SK-N-SH treated with all-trans-retinoic acid at 6 μM for 48 hours (cell line): ENCODE measurements around the gene ORC2.
A peak's percentile ranks its signal among the peaks of the same experiment; 100 is the strongest.

Experiments used
- ATAC-seq: fragments of 200-7000 bp; cut with Tn5 transposase; 3 replicates; pipeline ENCODE4 v1.9.1; 2020; ENCODE audit warnings: mild to moderate bottlenecking, moderate library complexity
- ARNTL ChIP-seq: fragments of 450-650 bp; formaldehyde crosslinking; IDR thresholded peaks from 2 replicates; pipeline ENCODE4 v1.5.0; 2020; ENCODE audit warnings: low read depth, mild to moderate bottlenecking, moderate library complexity, borderline replicate concordance
- BACH2 ChIP-seq: fragments of 250-450 bp; sonication (Bioruptor Pico); IDR thresholded peaks from 2 replicates; pipeline ENCODE4 v1.9.0; 2021; ENCODE audit warnings: mild to moderate bottlenecking, borderline replicate concordance
- CSDC2 ChIP-seq: fragments of 250-450 bp; sonication (Bioruptor Pico); IDR thresholded peaks from 2 replicates; pipeline ENCODE4 v1.5.0; 2020; ENCODE audit warnings: mild to moderate bottlenecking, moderate library complexity
- ESRRG ChIP-seq: fragments of 250-450 bp; sonication (Bioruptor Pico); IDR thresholded peaks from 2 replicates; pipeline ENCODE4 v1.6.1; 2021; ENCODE audit warnings: mild to moderate bottlenecking
- GLIS3 ChIP-seq: fragments of 250-450 bp; sonication (Bioruptor Pico); IDR thresholded peaks from 2 replicates; pipeline ENCODE4 v1.5.0; 2020; ENCODE audit warnings: mild to moderate bottlenecking, moderate library complexity
- ISL1 ChIP-seq: fragments of 250-450 bp; sonication (Bioruptor Pico); IDR thresholded peaks from 2 replicates; pipeline ENCODE4 v2.1.2; 2022; ENCODE audit warnings: mild to moderate bottlenecking, moderate library complexity
- OSR1 ChIP-seq: fragments of 250-450 bp; sonication (Bioruptor Pico); IDR thresholded peaks from 2 replicates; pipeline ENCODE4 v1.8.0; 2022; ENCODE audit warnings: moderate library complexity, mild to moderate bottlenecking, inconsistent platforms
- PATZ1 ChIP-seq: fragments of 250-450 bp; sonication (Bioruptor Pico); IDR thresholded peaks from 2 replicates; pipeline ENCODE4 v1.8.0; 2020; ENCODE audit warnings: mild to moderate bottlenecking, moderate library complexity, borderline replicate concordance
- POU6F1 ChIP-seq: fragments of 250-450 bp; sonication (Bioruptor Pico); IDR thresholded peaks from 2 replicates; pipeline ENCODE4 v1.8.0; 2021; ENCODE audit warnings: low read depth, mild to moderate bottlenecking, moderate library complexity, borderline replicate concordance
- RARB ChIP-seq: fragments of 250-450 bp; sonication (Bioruptor Pico); IDR thresholded peaks from 2 replicates; pipeline ENCODE4 v1.8.0; 2021; ENCODE audit warnings: mild to moderate bottlenecking, moderate library complexity
- SNAI2 ChIP-seq: fragments of 250-450 bp; sonication (Bioruptor Pico); IDR thresholded peaks from 2 replicates; pipeline ENCODE4 v1.5.0; 2020; ENCODE audit warnings: mild to moderate bottlenecking, moderate library complexity
- TCF4 ChIP-seq: fragments of 250-450 bp; sonication (Bioruptor Pico); IDR thresholded peaks from 2 replicates; pipeline ENCODE4 v1.8.0; 2021; ENCODE audit warnings: mild to moderate bottlenecking, moderate library complexity, borderline replicate concordance
- TOX ChIP-seq: fragments of 250-450 bp; sonication (Bioruptor Pico); IDR thresholded peaks from 2 replicates; pipeline ENCODE4 v1.8.0; 2021; ENCODE audit warnings: mild to moderate bottlenecking, moderate library complexity, borderline replicate concordance
- ZFP3 ChIP-seq: fragments of 250-450 bp; sonication (Bioruptor Pico); IDR thresholded peaks from 2 replicates; pipeline ENCODE4 v1.5.0; 2020; ENCODE audit warnings: mild to moderate bottlenecking, moderate library complexity
- ZFP30 ChIP-seq: fragments of 450-650 bp; formaldehyde crosslinking; IDR thresholded peaks from 2 replicates; pipeline ENCODE4 v1.5.0; 2022; ENCODE audit warnings: mild to moderate bottlenecking, moderate library complexity
- ZNF70 ChIP-seq: fragments of 450-650 bp; formaldehyde crosslinking; IDR thresholded peaks from 2 replicates; pipeline ENCODE4 v1.5.0; 2020; ENCODE audit warnings: mild to moderate bottlenecking, moderate library complexity
- ZNF8 ChIP-seq: fragments of 450-650 bp; formaldehyde crosslinking; IDR thresholded peaks from 2 replicates; pipeline ENCODE4 v1.5.0; 2020; ENCODE audit warnings: mild to moderate bottlenecking, moderate library complexity

The ORC2 gene

GRCh38 chr2:201004370-201004769 lies 40.9 kb upstream of the ORC2 start:
- TF ChIP-seq ZNF70 (CRISPR knock-in tag) (no peak), ZNF8 (CRISPR knock-in tag) (no peak), TCF4 (CRISPR knock-in tag) (peak; percentile 52; the same call in 1 of the 2 replicates), ZFP30 (no peak), ESRRG (CRISPR knock-in tag) (no peak), PATZ1 (no peak), RARB (CRISPR knock-in tag) (no peak), POU6F1 (CRISPR knock-in tag) (no peak)
- TF ChIP-seq, all 23 proteins: peak for 1
- ATAC-seq: no peak

GRCh38 chr2:200993097-200993496 lies 29.6 kb upstream of the ORC2 start:
- TF ChIP-seq POU6F1 (CRISPR knock-in tag): no peak
- TF ChIP-seq ZFP3 (CRISPR knock-in tag): no peak
- no peak for TF ChIP-seq BACH2
- peak; percentile 72; the same call in 1 of the 2 replicates for TF ChIP-seq ZNF8 (CRISPR knock-in tag)
- no peak for TF ChIP-seq TOX (CRISPR knock-in tag)
- TF ChIP-seq OSR1 (CRISPR knock-in tag): no peak
- no peak for TF ChIP-seq PATZ1
- ATAC-seq: no peak

GRCh38 chr2:200987137-200987536 lies 23.7 kb upstream of the ORC2 start:
- no peak for ATAC-seq

More at GRCh38 chr2:200987137-200987536, 23.7 kb upstream of the ORC2 start:
- TF ChIP-seq OSR1 (CRISPR knock-in tag) (no peak), ISL1 (CRISPR knock-in tag) (no peak), POU6F1 (CRISPR knock-in tag) (no peak), ARNTL (CRISPR knock-in tag) (no peak), BACH2 (no peak), GLIS3 (CRISPR knock-in tag) (no peak), ZFP30 (no peak), SNAI2 (no peak), ZFP3 (CRISPR knock-in tag) (no peak), PATZ1 (no peak), CSDC2 (CRISPR knock-in tag) (no peak)
- TF ChIP-seq, all 23 proteins: peak for 0
